Measurements from ENCODE around the gene FAM236C. TPM values are rescaled to one million over a fixed set of nuclear protein-coding genes. Genes with fewer than 3 reads are reported as not detected.
"Not testable (repeated sequence)": the region's sequence is repeated elsewhere in the genome, so short reads cannot be mapped to it uniquely, and the experiment has no call there.

The FAM236C gene
- total RNA-seq: not detected
- polyA plus RNA-seq: not detected
- total RNA-seq: 0 reads per million in 6 experiments

- ATAC-seq, H3K36me3 Mint-ChIP-seq, H3K27ac Mint-ChIP-seq, H3K4me3 Mint-ChIP-seq, H3K27me3 Mint-ChIP-seq, POLR2A ChIA-PET, DNase-seq, H3K4me1 Mint-ChIP-seq, H3K9me3 Mint-ChIP-seq: not testable (repeated sequence)
Measured at GRCh38 chrX:72912315-72912714, at the start of gene FAM236C. FAM236C (plus strand) TSS chrX:72912615; CDS start chrX:72912715, 100 bp downstream.

GRCh38 chrX:72882898-72883297 lies 29.5 kb upstream of the FAM236C start:
- H3K36me3 Mint-ChIP-seq, H3K4me3 Mint-ChIP-seq, H3K27ac Mint-ChIP-seq, H3K9me3 Mint-ChIP-seq, DNase-seq, H3K27me3 Mint-ChIP-seq, H3K4me1 Mint-ChIP-seq, POLR2A ChIA-PET, ATAC-seq: not testable (repeated sequence)

- DNase-seq, H3K36me3 Mint-ChIP-seq, H3K27me3 Mint-ChIP-seq, POLR2A ChIA-PET, H3K27ac Mint-ChIP-seq, ATAC-seq, H3K4me1 Mint-ChIP-seq, H3K9me3 Mint-ChIP-seq, H3K4me3 Mint-ChIP-seq: not testable (repeated sequence)
Measured at GRCh38 chrX:72889740-72890139, 22.7 kb upstream of the FAM236C start.

GRCh38 chrX:72916096-72916495 lies 3.7 kb downstream of the FAM236C start:
- H3K4me3 Mint-ChIP-seq, H3K4me1 Mint-ChIP-seq, ATAC-seq, H3K9me3 Mint-ChIP-seq, H3K27me3 Mint-ChIP-seq, POLR2A ChIA-PET, H3K36me3 Mint-ChIP-seq, DNase-seq, H3K27ac Mint-ChIP-seq: not testable (repeated sequence)

- ATAC-seq, H3K4me1 Mint-ChIP-seq, POLR2A ChIA-PET: not testable (repeated sequence)
Measured at GRCh38 chrX:72932283-72932682, 19.9 kb downstream of the FAM236C start.

GRCh38 chrX:72936455-72936854 lies 24.0 kb downstream of the FAM236C start:
- H3K27me3 Mint-ChIP-seq, POLR2A ChIA-PET, H3K27ac Mint-ChIP-seq, H3K4me1 Mint-ChIP-seq, H3K4me3 Mint-ChIP-seq, H3K36me3 Mint-ChIP-seq, DNase-seq, ATAC-seq, H3K9me3 Mint-ChIP-seq: not testable (repeated sequence)

More at GRCh38 chrX:72932283-72932682, 19.9 kb downstream of the FAM236C start:
- H3K27ac Mint-ChIP-seq, H3K36me3 Mint-ChIP-seq, H3K4me3 Mint-ChIP-seq, H3K9me3 Mint-ChIP-seq, H3K27me3 Mint-ChIP-seq, DNase-seq: not testable (repeated sequence)

GRCh38 chrX:72936882-72937455 lies 24.6 kb downstream of the FAM236C start:
- DNase-seq, H3K36me3 Mint-ChIP-seq, ATAC-seq, H3K27ac Mint-ChIP-seq, H3K9me3 Mint-ChIP-seq, H3K4me1 Mint-ChIP-seq, H3K27me3 Mint-ChIP-seq, H3K4me3 Mint-ChIP-seq, POLR2A ChIA-PET: not testable (repeated sequence)

GRCh38 chrX:72937906-72938305 lies 25.5 kb downstream of the FAM236C start, which contains the start of gene FAM236A:
FAM236A (plus strand) TSS chrX:72938206; CDS start chrX:72938263, 57 bp downstream.
- ATAC-seq, POLR2A ChIA-PET: not testable (repeated sequence)

GRCh38 chrX:72942272-72942671 lies 29.9 kb downstream of the FAM236C start:
- H3K9me3 Mint-ChIP-seq, DNase-seq, H3K36me3 Mint-ChIP-seq, POLR2A ChIA-PET, ATAC-seq, H3K27me3 Mint-ChIP-seq, H3K4me3 Mint-ChIP-seq, H3K4me1 Mint-ChIP-seq, H3K27ac Mint-ChIP-seq: not testable (repeated sequence)

More at GRCh38 chrX:72937906-72938305, 25.5 kb downstream of the FAM236C start, which contains the start of gene FAM236A:
- H3K4me3 Mint-ChIP-seq, H3K4me1 Mint-ChIP-seq, H3K9me3 Mint-ChIP-seq, DNase-seq, H3K36me3 Mint-ChIP-seq, H3K27ac Mint-ChIP-seq, H3K27me3 Mint-ChIP-seq: not testable (repeated sequence)

- peak; percentile 86 to 87 for ATAC-seq
- H3K4me3 Mint-ChIP-seq, H3K27me3 Mint-ChIP-seq, H3K4me1 Mint-ChIP-seq, POLR2A ChIA-PET, H3K36me3 Mint-ChIP-seq, H3K27ac Mint-ChIP-seq, H3K9me3 Mint-ChIP-seq, DNase-seq: not testable (repeated sequence)
Measured at GRCh38 chrX:72943035-72943818, 30.8 kb downstream of the FAM236C start.

GRCh38 chrX:72943819-72944169 lies 31.4 kb downstream of the FAM236C start, which contains the start of gene DMRTC1:
DMRTC1 (minus strand) TSS chrX:72943837; CDS start chrX:72875694, 68,143 bp downstream.
- H3K4me1 Mint-ChIP-seq, POLR2A ChIA-PET, H3K9me3 Mint-ChIP-seq, H3K27ac Mint-ChIP-seq, H3K4me3 Mint-ChIP-seq, DNase-seq, H3K27me3 Mint-ChIP-seq, H3K36me3 Mint-ChIP-seq: not testable (repeated sequence)
- peak; percentile 76 to 78 for ATAC-seq

GRCh38 chrX:72959971-72960370 lies 47.6 kb downstream of the FAM236C start:
- H3K4me1 Mint-ChIP-seq, H3K27ac Mint-ChIP-seq, POLR2A ChIA-PET, H3K4me3 Mint-ChIP-seq, H3K36me3 Mint-ChIP-seq, H3K27me3 Mint-ChIP-seq, ATAC-seq, H3K9me3 Mint-ChIP-seq, DNase-seq: not testable (repeated sequence)

All from naive thymus-derived CD8-positive, alpha-beta T cell (primary cell).